PC-9 (cell line): Measurements from ENCODE around the gene CST6. TPM values are rescaled to one million over a fixed set of nuclear protein-coding genes. Genes with fewer than 3 reads are reported as not detected.

Experiments
- BruUV-seq: library from RNA; stranded (reverse); fragments of 400-500 nt; replicated peaks from 2 replicates; lab custom pipeline; 2021; lab: Mats Ljungman, UMichigan
- CTCF ChIA-PET: fragments of 300-600 bp; sonication (Branson Sonifier 250); formaldehyde crosslinking; loops from one replicate; lab custom pipeline; 2022; ENCODE audit warnings: antibody characterized with exemption; lab: Charles Lee
- POLR2A ChIA-PET: fragments of 300-600 bp; sonication (Branson Sonifier 250); formaldehyde crosslinking; loops from one replicate; lab custom pipeline; 2022; ENCODE audit warnings: antibody characterized with exemption; ENCODE audit not compliant: unreplicated experiment; lab: Charles Lee
- DNase-seq, 2 experiments: peaks; one replicate each; pipeline versions ENCODE4 v3.0.0 to v3.0.0-alpha.2; 2015 to 2022; ENCODE audit warnings: mixed read lengths in 1 of 2
- H2AFZ ChIP-seq: fragments of 200-600 bp; sonication (generic); 2 replicates; pipeline ENCODE4 v1.8.1; 2017; ENCODE audit warnings: antibody characterized with exemption
- H3F3A ChIP-seq: fragments of 200-600 bp; sonication (generic); 2 replicates; pipeline ENCODE4 v1.8.1; 2017; ENCODE audit warnings: antibody characterized with exemption, mild to moderate bottlenecking, low read depth; ENCODE audit not compliant: insufficient read depth
- H3K27ac ChIP-seq: fragments of 200-600 bp; sonication (generic); 2 replicates; pipeline ENCODE4 v1.6.1; 2016; ENCODE audit warnings: mixed run types
- H3K27me3 ChIP-seq: fragments of 200-600 bp; sonication (generic); 2 replicates; pipeline ENCODE4 v1.6.1; 2016; ENCODE audit warnings: low read depth, mixed run types; ENCODE audit not compliant: insufficient read depth
- H3K36me3 ChIP-seq: fragments of 200-600 bp; sonication (generic); 2 replicates; pipeline ENCODE4 v1.6.1; 2016; ENCODE audit warnings: low read depth, mixed run types
- H3K4me1 ChIP-seq: fragments of 200-600 bp; sonication (generic); replicated peaks from 2 replicates; pipeline ENCODE4 v1.6.1; 2016; ENCODE audit warnings: mixed run types; ENCODE audit not compliant: insufficient read depth
- H3K4me2 ChIP-seq: fragments of 200-600 bp; sonication (generic); 2 replicates; pipeline ENCODE4 v1.6.1; 2017; ENCODE audit warnings: mixed run types
- H3K4me3 ChIP-seq: fragments of 200-600 bp; sonication (generic); 2 replicates; pipeline ENCODE4 v1.6.1; 2016; ENCODE audit warnings: mixed run types
- H3K79me2 ChIP-seq: fragments of 200-600 bp; sonication (generic); 2 replicates; pipeline ENCODE4 v1.6.1; 2017; ENCODE audit warnings: low read depth, mixed run types
- H3K9me2 ChIP-seq: fragments of 200-600 bp; sonication (generic); 2 replicates; pipeline ENCODE4 v1.8.1; 2017; ENCODE audit warnings: mild to moderate bottlenecking; ENCODE audit not compliant: insufficient read depth
- H3K9me3 ChIP-seq: fragments of 200-600 bp; sonication (generic); 2 replicates; pipeline ENCODE4 v1.8.1; 2016; ENCODE audit warnings: low read depth; ENCODE audit not compliant: insufficient read depth
- H4K20me1 ChIP-seq: fragments of 200-600 bp; sonication (generic); 2 replicates; pipeline ENCODE4 v1.8.1; 2017; ENCODE audit not compliant: insufficient read depth
- EZH2 ChIP-seq: fragments of 200-600 bp; sonication (generic); IDR thresholded peaks from 2 replicates; pipeline ENCODE4 v1.8.0; 2017; ENCODE audit warnings: antibody characterized with exemption, low read depth
- intact Hi-C: fragments of 100-400 bp; cut with micrococcal nuclease; formaldehyde crosslinking; loops from one replicate; pipeline ENCODE4 v1.10.0; 2022; ENCODE audit not compliant: unreplicated experiment
- total RNA-seq: library from RNA; stranded (reverse); gene quantifications from 2 replicates; pipeline ENCODE4 v1.2.3, GENCODE V29; 2021
- TF ChIP-seq, protein P1 (sequence below): fragments of 200-600 bp; sonication (generic); conservative IDR thresholded peaks from 2 replicates; pipeline ENCODE4 v1.6.1; 2017; ENCODE audit warnings: mixed run types, antibody characterized with exemption, mild to moderate bottlenecking, moderate library complexity

CST6 gene
- total RNA-seq, 1 experiment from 2014 or later, result 52.0 TPM

DNA sequence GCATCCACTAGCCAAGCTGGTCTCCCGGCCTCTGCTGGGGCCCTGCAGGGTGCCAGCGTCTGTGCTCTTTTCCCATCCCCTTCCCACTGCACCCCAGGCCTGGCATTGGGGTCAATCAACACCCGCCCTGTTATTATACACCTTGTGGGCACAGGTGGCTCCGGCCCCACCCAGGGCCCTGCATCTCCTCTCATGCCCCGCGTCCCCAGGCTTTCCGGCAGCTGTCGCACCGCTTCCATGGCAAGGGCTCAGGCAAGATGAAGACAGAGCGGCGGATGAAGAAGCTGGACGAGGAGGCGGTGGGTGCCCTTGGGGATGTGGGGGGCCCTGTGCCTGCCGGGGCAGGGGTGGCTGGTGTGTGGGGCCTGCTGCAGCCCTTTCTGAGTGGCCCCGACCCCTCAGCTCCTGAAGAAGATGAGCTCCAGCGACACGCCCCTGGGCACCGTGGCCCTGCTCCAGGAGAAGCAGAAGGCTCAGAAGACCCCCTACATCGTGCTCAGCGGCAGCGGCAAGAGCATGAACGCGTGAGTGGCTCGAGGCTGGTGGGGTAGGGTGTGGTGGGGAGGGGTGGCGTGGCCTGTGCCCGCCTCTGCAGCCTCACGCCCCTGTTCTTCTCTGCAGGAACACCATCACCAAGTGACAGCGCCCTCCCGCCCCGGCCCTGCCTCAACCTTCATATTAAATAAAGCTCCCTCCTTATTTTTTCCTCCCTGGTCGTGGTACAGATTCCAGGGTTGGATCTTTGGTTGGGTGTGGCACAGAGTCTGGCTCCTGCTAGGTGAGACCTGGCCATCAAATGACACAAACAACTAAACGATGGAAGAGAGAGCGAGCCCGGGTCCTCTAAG lies 33.2 kb upstream of the CST6 start:
- no peak overlapping the region for H3K27ac ChIP-seq
- no peak for DNase-seq
- POLR2A ChIA-PET, result interaction anchor here (0.6 to 0.7 kb wide), 3 partner anchors 56 to 120 kb away, joined by 3 to 8 read pairs (median 4); no protein-coding TSS in a partner anchor
- no peaks in the 10 kb centered on the region for H3K4me1 ChIP-seq
- no peaks in the 10 kb centered on the region for H3K9me3 ChIP-seq
- no peak overlapping the region for H2AFZ ChIP-seq
- peaks cover 13% of the 10 kb centered on the region for H3K36me3 ChIP-seq
- intact Hi-C loops, result no loop called here
- no peaks in the 10 kb centered on the region for H3K27me3 ChIP-seq
- TF ChIP-seq, protein P1, sequence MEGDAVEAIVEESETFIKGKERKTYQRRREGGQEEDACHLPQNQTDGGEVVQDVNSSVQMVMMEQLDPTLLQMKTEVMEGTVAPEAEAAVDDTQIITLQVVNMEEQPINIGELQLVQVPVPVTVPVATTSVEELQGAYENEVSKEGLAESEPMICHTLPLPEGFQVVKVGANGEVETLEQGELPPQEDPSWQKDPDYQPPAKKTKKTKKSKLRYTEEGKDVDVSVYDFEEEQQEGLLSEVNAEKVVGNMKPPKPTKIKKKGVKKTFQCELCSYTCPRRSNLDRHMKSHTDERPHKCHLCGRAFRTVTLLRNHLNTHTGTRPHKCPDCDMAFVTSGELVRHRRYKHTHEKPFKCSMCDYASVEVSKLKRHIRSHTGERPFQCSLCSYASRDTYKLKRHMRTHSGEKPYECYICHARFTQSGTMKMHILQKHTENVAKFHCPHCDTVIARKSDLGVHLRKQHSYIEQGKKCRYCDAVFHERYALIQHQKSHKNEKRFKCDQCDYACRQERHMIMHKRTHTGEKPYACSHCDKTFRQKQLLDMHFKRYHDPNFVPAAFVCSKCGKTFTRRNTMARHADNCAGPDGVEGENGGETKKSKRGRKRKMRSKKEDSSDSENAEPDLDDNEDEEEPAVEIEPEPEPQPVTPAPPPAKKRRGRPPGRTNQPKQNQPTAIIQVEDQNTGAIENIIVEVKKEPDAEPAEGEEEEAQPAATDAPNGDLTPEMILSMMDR, result no peak
- TF ChIP-seq EZH2, result no peak
- H4K20me1 ChIP-seq, result peaks cover 14% of the 10 kb centered on the region; the same call in 1 of the 2 replicates
- H3K9me2 ChIP-seq, result no peaks in the 10 kb centered on the region
- BruUV-seq, result no TSS peak
- CTCF ChIA-PET, result interaction anchor here (0.6 kb wide), 1 partner anchor 267 kb away, joined by 10 read pairs; no protein-coding TSS in a partner anchor
- no peaks in the 10 kb centered on the region for H3K79me2 ChIP-seq
- H3K4me2 ChIP-seq, result no peak overlapping the region
- peaks cover 30% of the 10 kb centered on the region; the same call in 1 of the 2 replicates for H3F3A ChIP-seq
- no peak overlapping the region for H3K4me3 ChIP-seq

DNA sequence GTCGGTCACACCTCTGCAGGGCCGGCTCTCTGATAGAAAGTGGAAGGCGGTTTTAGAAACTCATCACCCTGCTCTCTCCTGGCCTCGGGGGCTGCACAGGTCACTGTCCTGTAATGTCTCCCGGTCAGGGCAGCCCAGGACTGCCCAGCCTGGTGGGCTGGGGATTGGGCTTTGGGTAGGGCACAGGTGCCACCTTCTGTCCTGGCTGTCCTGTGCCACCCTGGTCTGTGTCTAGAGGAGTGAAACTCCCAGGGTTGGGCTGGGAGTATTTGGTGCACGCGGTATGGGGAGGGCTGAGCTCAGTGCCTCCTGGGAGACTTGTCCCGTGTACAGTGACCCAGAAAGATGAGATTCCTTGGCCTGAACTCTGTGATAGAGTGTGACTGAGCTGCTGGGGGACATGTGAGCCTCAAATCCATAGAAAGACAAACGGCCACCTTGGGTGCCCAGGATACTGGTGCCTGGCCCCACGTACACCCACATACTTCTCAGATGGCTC lies 32.5 kb upstream of the CST6 start:
- Histone ChIP-seq H3K27ac (no peak overlapping the region), H3K9me2 (no peaks in the 10 kb centered on the region), H3K4me2 (no peak overlapping the region), H3K9me3 (no peaks in the 10 kb centered on the region), H3K79me2 (no peaks in the 10 kb centered on the region), H3K4me3 (no peak overlapping the region), H3F3A (peaks cover 28% of the 10 kb centered on the region; the same call in 1 of the 2 replicates), H2AFZ (no peak overlapping the region), H3K4me1 (no peaks in the 10 kb centered on the region), H3K27me3 (no peaks in the 10 kb centered on the region), H3K36me3 (peaks cover 10% of the 10 kb centered on the region; the same call in 1 of the 2 replicates), H4K20me1 (peaks cover 12% of the 10 kb centered on the region; the same call in 1 of the 2 replicates)
- ChIA-PET CTCF (interaction anchor here (0.6 kb wide), 1 partner anchor 268 kb away, joined by 10 read pairs; no protein-coding TSS in a partner anchor), POLR2A (interaction anchor here (0.6 to 0.7 kb wide), 3 partner anchors 56 to 121 kb away, joined by 3 to 8 read pairs (median 4); no protein-coding TSS in a partner anchor)
- TF ChIP-seq EZH2, result no peak
- TF ChIP-seq, protein P1, result no peak
- intact Hi-C loops, result no loop called here
- DNase-seq, result no peak
- no TSS peak for BruUV-seq

DNA sequence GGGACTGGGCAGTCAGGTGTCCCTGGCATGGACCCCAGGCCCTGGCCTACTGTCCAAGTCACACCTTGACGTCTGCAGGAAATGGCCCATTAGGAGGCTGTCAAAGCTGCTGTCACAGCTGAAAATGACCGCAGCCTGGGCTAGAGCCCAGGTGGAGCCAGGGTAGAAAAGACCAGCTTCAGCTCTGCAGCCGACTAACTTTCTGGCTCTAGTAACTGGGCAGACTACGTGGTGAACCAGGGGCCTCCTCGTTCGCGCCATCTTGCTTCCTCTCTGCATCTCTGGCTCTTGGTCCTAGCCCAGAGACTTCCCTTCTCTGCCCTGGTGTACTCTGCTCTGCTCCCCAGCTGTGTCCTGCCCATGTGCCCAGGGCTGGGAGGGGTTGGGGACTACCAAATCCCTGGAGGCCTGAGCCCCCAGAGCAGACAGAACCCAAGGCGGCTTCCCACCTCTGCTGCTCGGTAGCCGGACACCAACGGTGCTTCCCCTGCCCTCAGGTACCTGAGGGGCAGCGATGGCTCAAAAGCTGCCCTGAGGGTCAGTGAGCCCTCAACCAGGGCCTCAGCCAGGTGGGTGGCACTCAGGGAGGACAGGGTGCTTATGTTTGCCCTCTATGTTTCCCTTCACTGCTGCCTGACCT lies 30.6 kb upstream of the CST6 start:
- CTCF ChIA-PET, result no interaction called here
- TF ChIP-seq, protein P1, result no peak
- TF ChIP-seq EZH2, result no peak
- H2AFZ ChIP-seq, result no peak overlapping the region
- intact Hi-C loops, result no loop called here
- H4K20me1 ChIP-seq, result peaks cover 7% of the 10 kb centered on the region; the same call in 1 of the 2 replicates
- no TSS peak for BruUV-seq
- POLR2A ChIA-PET, result no interaction called here
- no peak for DNase-seq
- H3K9me2 ChIP-seq, result no peaks in the 10 kb centered on the region
- H3K4me2 ChIP-seq, result no peak overlapping the region
- peaks cover 24% of the 10 kb centered on the region; the same call in 1 of the 2 replicates for H3F3A ChIP-seq
- H3K79me2 ChIP-seq, result no peaks in the 10 kb centered on the region
- peaks cover 7% of the 10 kb centered on the region; the same call in 1 of the 2 replicates for H3K36me3 ChIP-seq
- H3K9me3 ChIP-seq, result no peaks in the 10 kb centered on the region
- H3K4me3 ChIP-seq, result no peak overlapping the region
- no peaks in the 10 kb centered on the region for H3K27me3 ChIP-seq
- no peaks in the 10 kb centered on the region for H3K4me1 ChIP-seq
- H3K27ac ChIP-seq, result no peak overlapping the region
